HG02763 (cell line): ENCODE data around the gene TXNDC15.
"Not testable (repeated sequence)": the region's sequence is repeated elsewhere in the genome, so short reads cannot be mapped to it uniquely, and the experiment has no call there.

ENCODE experiments used
- ATAC-seq: cut with Tn5 transposase; IDR thresholded peaks from one replicate; pipeline ENCODE4 v1.9.1; 2021; ENCODE audit warnings: mild to moderate bottlenecking, moderate library complexity; ENCODE audit not compliant: unreplicated experiment

The TXNDC15 gene

GRCh38 chr5:134873987-134874830 is at the start of gene TXNDC15:
Gene TXNDC15 (plus strand): TSS chr5:134874371. CDS start chr5:134874428, 57 bp downstream.
- peak; percentile 73 for ATAC-seq

DNA sequence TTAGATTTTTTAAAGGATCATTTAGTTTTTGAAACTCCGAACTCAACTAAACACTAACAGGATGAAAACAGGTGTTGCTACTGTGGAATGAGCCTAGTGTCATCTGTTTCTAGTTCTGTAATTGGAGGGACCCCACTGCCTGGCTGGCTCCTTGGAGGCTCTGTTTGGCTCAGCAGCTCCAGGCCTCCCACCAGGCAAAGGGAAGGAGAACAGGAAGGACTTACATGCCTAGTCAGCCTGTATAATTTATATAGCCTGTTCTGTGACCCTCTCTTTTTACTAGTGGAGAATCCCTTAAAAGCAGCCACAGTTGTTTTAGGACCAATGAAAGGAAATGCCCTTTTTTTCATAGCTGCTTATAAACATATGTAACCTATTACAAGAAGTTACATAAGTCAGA is 49.5 kb upstream of the TXNDC15 start:
- ATAC-seq = no peak

DNA sequence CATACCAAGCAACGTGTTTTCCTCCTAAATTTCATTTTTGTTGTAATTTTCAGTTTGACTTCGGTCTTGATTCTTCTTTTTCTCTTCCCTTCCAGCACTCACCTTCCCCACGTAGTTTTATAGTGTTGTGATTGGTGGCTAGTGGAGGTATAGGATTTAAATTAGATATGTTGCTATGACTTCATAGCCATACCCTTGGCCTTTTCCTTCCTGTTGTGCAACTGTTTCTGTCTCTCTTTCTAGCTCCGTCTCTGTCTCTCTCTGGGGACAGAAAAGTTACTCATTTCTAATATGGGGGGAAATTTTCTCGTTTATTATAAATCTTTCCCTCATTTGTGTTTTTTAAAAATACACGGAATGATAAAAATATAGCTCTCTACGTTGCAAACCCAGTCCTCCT is 49.0 kb upstream of the TXNDC15 start:
- no peak for ATAC-seq

DNA sequence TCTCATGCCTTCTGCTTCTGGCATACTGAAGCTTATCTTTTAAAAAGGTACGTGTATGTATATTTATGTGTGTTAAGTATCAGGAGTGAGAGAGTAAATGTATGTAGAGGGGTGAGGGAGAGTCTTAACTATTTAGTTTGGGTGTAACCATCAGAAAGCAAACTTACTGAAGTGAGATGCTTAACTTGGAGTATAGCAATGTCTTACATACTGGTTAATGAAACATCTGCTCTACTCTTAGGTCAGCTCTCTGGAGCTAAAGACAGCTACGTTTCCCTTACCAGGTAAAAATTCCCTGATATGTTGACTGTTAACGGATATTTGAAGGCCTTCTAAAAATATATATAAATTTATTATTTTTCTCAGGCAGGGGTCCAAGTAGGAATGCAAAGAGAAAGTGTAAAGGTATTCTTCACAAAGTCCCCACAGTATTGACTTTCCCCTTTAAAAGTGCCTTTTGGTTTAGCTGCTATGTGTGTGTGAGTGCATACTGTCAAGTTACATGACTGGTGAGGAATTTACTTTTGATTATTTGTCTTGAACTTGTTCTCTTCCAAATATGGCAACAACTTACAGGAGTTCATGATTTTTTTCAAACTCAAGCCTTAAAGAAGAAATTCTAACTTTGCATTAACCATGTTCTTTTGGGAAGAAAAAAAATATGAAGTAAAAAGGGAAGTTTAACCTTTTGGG is 40.7 kb upstream of the TXNDC15 start:
- ATAC-seq = no peak

- ATAC-seq = no peak
Observed at GRCh38 chr5:134835623-134836022, 38.5 kb upstream of the TXNDC15 start.

DNA sequence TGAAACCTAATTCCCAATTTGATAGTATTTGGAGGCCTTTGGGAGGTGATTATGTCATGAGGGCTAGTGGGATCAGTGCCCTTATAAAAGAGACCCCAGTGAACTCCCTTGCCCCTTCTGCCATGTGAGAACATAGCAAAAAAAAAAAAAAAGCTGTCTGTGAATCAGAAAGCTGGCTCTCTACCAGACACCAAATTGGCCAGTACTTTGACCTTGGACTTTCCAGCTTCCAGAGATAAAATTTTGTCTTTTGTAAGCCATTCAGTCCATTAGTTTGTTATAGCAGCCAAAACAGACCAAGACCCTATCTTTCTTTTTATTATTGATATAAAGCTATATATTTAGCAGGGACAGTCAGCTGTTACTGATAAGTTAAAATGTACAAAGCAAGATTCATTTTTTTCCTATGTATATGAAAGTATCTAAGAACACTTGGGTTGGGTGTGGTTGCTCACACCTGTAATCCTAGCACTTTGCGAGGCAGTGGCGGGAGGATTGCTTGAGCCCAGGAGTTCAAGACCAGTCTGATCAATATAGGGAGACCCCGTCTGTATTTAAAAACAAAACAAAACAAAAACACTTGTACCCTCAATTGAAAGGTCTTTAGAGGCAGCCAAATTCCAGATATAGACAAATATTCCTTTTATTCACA is 36.5 kb upstream of the TXNDC15 start:
- ATAC-seq = no peak

DNA sequence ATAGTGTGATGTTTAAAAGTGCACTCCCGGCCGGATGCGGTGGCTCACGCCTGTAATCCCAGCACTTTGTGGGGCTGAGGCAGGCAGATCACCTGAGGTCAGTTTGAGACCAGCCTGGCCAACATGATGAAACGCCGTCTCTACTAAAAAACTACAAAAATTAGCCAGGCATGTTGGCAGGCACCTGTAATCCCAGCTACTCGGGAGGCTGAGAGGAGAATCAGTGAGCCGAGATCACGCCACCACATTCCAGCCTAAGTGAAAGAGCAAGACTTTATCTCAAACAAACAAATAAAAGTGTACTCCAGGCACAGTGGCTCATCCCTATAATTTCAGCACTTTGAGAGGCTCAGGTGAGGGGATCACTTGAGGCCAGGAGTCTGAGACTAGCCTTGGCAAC is 35.8 kb upstream of the TXNDC15 start:
- not testable (repeated sequence) for ATAC-seq

DNA sequence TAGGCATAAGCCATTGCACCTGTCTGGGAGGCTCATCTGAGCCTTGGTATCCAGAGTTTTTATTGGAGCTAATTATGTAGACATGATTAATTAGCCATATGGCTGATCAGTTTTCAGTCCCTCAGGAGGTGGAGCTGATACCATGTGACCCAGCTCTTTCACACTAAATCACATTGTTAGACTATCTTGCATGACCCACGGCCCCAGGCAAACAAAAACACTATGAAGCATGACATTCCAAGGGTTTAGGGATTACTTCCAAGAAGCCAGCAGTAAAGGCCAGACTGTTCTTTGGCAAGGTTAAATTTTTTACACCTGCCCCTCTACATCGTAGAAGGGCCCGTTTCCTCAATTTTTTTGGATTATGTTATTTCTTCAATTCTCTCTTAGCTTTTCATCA is 33.4 kb upstream of the TXNDC15 start:
- ATAC-seq = no peak

DNA sequence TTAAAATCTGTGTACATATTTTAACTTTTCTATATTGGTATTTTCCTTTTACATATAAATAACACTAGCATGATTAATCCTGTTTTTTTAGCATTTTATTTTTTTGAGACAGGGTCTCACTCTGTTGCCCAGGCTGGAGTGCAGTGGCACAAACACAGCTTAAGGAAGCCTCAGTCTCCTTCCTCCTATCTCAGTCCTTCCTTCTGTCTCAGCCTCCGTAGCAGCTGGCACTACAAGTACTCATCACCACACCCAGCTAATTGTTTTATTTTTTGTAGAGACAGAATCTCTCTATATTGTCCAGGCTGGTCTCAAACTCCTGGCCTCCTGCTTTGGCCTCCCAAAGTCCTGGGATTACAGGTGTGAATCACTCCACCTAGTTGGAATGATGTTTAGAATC is 29.9 kb upstream of the TXNDC15 start:
- ATAC-seq = no peak

- ATAC-seq = no peak
Observed at GRCh38 chr5:134845335-134845851, 28.8 kb upstream of the TXNDC15 start.

DNA sequence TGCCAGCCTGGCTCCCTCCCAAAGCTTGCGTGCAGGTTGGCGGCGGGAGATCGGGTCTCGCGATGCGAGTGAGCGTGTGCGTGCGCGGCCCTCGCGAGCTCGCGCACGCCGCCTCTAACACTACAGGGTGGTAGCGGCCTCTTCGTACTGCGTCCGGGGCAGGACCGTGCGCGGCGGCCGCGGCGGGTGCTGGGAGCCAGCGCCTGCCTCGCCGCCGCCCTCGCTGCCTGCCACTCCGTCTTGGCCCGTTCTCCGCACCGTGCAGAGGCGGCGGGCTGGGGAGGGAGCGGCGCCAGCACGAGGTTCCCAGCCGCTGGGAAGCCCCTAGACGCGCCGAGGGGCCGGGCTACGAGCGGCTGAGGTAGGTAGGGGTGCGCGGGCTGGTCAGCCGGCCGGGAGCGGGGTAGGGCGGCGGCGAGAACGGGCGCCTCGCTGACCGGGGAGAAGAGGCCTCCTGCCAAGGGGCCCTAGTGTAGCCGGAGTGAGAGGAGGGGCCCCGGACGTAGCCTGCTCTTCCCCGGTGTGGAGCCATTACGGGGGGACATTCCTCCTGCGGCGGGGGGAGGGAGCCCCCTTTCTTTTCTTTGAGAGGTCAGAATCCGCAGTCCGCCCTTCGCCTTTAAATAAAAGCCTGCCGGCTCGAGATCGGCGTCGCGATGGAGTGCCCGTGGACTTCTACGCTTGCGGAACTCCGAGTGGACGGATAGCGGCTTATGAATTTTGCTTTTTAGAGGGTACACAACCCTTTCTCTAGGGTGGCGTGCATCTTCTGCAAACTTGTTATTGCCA is 28.1 kb upstream of the TXNDC15 start, which contains the start of gene C5orf24:
Gene C5orf24, plus strand, starts transcription at position 117 of the 789 bp plus-strand sequence. CDS start 8,933 bp downstream, outside the sequence.
- ATAC-seq = peak; percentile 96

DNA sequence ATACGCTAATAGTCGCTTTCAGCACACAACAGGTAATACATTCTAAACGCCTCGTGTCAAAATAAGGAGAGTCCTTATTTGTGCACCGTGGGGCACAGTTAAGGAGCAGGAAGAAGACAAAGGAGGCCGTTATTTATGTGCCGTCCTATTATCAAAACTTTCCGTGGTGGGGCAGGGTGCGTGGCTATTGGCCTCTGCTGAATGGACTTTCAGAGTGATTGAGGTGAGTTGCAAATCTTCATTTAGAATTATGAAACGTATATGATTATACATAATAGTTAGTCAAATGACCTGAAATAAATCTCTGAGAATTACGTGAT is 27.6 kb upstream of the TXNDC15 start:
- ATAC-seq = no peak

- ATAC-seq = not testable (repeated sequence)
Observed at GRCh38 chr5:134849434-134849933, 24.7 kb upstream of the TXNDC15 start.

- no peak for ATAC-seq
Observed at GRCh38 chr5:134851307-134851923, 22.8 kb upstream of the TXNDC15 start.

GRCh38 chr5:134856465-134856864 is 17.7 kb upstream of the TXNDC15 start:
- not testable (repeated sequence) for ATAC-seq

DNA sequence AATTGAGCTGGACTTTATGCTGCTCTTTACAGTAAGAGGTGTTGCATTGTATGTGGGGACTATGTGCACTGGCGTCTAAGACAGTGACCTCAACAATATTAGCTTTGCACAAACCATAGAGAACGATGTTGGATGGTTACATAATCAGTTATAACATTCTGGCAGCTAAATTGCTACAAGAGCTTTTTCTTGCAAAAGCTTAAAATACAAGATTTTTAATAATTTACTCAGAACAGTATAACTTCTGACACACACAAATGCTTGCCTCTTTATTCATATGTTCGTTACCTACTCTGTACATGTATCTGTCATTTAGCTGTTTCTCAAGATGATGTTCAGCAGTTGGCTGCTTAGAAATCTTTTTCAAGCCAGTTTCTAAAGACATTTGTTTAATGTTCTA is 16.8 kb upstream of the TXNDC15 start:
- no peak for ATAC-seq

DNA sequence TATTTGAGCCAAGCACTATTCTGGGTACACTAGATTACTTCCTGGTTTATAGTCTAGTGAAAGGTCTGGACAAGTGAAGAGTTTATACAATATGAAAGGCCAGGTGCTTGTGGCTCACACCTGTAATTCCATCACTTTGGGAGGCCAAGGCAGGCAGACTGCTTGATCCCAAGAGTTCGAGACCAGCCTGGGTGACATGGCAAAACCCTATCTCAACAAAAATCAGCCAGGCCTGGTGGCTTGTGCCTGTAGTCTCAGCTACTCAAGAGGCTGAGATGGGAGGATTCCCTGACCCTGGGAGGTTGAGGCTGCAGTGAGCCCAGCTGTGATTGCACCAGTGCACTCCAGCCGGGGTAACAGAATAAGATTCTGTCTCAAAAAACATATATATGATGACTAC is 9.5 kb upstream of the TXNDC15 start:
- no peak for ATAC-seq

DNA sequence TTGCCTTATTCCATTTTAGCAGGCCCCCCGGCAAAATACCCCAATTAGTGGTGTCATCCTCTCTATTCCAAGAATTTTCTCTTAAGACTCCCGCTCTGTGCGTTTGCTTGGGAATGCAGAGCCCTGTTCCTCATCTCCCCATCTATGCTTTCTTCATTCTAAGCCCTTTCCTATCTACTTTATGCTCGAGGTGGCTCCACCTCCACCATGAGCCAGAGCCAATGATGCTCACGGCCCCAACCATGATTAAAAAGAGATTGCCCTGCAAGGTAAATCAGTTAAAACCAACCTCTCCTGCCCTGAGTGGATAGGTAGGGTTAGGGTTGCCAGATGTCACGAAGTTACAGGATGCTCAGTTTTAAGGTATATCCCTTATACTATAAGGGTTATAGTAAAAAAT is 677 bp upstream of the TXNDC15 start:
- ATAC-seq = no peak

DNA sequence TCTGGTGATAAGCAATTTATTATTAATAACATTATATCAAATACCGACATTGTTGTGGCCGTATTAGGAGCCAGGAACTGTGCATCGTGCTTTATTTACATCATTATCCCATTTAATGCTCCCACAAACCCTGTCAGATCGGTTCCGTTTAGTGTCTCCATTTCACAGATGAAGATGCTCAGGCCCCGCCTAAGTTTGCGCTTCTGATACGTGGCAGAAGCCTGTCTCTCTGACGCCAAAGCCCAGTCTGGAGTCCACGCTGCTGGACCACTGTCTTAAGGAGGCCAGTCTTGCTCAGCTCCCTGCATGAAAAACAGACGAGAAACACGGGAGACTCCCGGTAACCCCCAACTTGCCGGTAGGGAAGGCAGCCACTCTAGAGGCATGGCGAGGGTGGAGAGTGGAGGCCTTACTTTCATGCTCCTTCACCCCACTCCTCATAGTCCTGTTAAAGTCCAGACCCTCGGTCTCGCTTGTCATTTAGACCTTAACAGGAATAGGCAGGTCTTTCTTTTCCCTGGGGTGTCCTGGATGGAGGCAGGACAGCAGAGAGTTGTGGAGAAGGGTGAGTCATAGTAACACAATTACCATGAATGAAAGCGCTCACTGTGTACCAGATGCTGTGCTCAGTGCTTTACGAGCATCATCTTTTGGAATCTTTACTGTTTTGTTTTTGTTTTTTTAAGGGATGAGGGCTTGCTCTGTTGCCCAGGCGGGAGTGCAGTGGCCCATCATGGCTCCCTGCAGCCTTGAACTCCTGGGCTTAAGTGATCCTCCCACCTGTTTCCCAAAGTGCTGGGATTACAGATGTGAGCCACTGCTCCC is 872 bp downstream of the TXNDC15 start:
- peak; percentile 23 for ATAC-seq
